ENCODE data around the gene TTC39B.

GRCh38 chr9:15244001-15244441 is 63.0 kb downstream of the TTC39B start:
- TF ChIP-seq, protein P1, sequence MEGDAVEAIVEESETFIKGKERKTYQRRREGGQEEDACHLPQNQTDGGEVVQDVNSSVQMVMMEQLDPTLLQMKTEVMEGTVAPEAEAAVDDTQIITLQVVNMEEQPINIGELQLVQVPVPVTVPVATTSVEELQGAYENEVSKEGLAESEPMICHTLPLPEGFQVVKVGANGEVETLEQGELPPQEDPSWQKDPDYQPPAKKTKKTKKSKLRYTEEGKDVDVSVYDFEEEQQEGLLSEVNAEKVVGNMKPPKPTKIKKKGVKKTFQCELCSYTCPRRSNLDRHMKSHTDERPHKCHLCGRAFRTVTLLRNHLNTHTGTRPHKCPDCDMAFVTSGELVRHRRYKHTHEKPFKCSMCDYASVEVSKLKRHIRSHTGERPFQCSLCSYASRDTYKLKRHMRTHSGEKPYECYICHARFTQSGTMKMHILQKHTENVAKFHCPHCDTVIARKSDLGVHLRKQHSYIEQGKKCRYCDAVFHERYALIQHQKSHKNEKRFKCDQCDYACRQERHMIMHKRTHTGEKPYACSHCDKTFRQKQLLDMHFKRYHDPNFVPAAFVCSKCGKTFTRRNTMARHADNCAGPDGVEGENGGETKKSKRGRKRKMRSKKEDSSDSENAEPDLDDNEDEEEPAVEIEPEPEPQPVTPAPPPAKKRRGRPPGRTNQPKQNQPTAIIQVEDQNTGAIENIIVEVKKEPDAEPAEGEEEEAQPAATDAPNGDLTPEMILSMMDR (IDR thresholded peaks at IDR 0.05; ENCODE audit: insufficient read depth, low read depth, low read length) = no peak
- no peak for TF ChIP-seq EZH2 (IDR thresholded peaks at IDR 0.05; ENCODE audit: insufficient read depth, low read length)
